ENCODE data around the gene TP53. TPM values are rescaled to one million over a fixed set of nuclear protein-coding genes. Genes with fewer than 3 reads are reported as not detected.

Gene TP53
- total and polyA plus RNA-seq, 3 experiments from 2014 or later: 33.5 to 151 (median 150) TPM

GRCh38 chr17:7632492-7632894, 54.8 kb downstream of the TP53 start:
- CTCF ChIA-PET: interaction anchor here (0.7 to 5.0 kb wide), 4 partner anchors 18 to 58 kb away, joined by 3 to 33 read pairs (median 4); partner anchors contain the start of genes FXR2, TP53 and WRAP53
- no peaks in the 10 kb centered on the region for H3K36me3 ChIP-seq (ENCODE audit: insufficient read depth, low read length)
- POLR2A ChIA-PET: no interaction called here
- H3K9me3 ChIP-seq (ENCODE audit: low read length): no peaks in the 10 kb centered on the region
- H3K9me3 Mint-ChIP-seq: no peaks in the 10 kb centered on the region
- peaks cover 0 to 2% (median 0%) of the 10 kb centered on the region in 3 donors for H3K36me3 Mint-ChIP-seq
- H3K4me1 Mint-ChIP-seq: peaks cover 3 to 5% (median 4%) of the 10 kb centered on the region in 3 donors
- no peaks in the 10 kb centered on the region for H3K27me3 Mint-ChIP-seq
- H3K4me3 ChIP-seq (ENCODE audit: low read length): no peak overlapping the region
- no peaks in the 10 kb centered on the region for H3K4me1 ChIP-seq (ENCODE audit: insufficient read depth, low read length)
- no peak overlapping the region for H3K27ac ChIP-seq (ENCODE audit: low read depth, low read length)
- H3K27me3 ChIP-seq (ENCODE audit: insufficient read depth, low read length, poor library complexity, severe bottlenecking): no peaks in the 10 kb centered on the region
- H3K27ac Mint-ChIP-seq: peak overlapping the region in 1 of 8 donors; percentile 31
- no peak for DNase-seq
- H3K4me3 Mint-ChIP-seq: peak overlapping the region in 1 of 7 donors; percentile 77

- Histone ChIP-seq H3K36me3 (ENCODE audit: insufficient read depth, low read length) (no peaks in the 10 kb centered on the region), H3K27me3 (ENCODE audit: insufficient read depth, low read length, poor library complexity, severe bottlenecking) (no peaks in the 10 kb centered on the region), H3K9me3 (ENCODE audit: low read length) (no peaks in the 10 kb centered on the region), H3K4me1 (ENCODE audit: insufficient read depth, low read length) (peaks cover 5% of the 10 kb centered on the region), H3K27ac (ENCODE audit: low read depth, low read length) (no peak overlapping the region), H3K4me3 (ENCODE audit: low read length) (no peak overlapping the region)
- H3K27ac Mint-ChIP-seq: no peak overlapping the region
- H3K4me3 Mint-ChIP-seq: no peak overlapping the region
- POLR2A ChIA-PET: interaction anchor here (1.1 kb wide), 1 partner anchor 54 kb away, joined by 7 read pairs; no protein-coding TSS in a partner anchor
- no peaks in the 10 kb centered on the region for H3K27me3 Mint-ChIP-seq
- DNase-seq: no peak
- no peaks in the 10 kb centered on the region for H3K9me3 Mint-ChIP-seq
- CTCF ChIA-PET: interaction anchor here (0.7 to 5.0 kb wide), 4 partner anchors 17 to 57 kb away, joined by 3 to 33 read pairs (median 4); partner anchors contain the start of genes FXR2, TP53 and WRAP53
- peaks cover 0 to 4% (median 0%) of the 10 kb centered on the region in 3 donors for H3K36me3 Mint-ChIP-seq
- peaks cover 7 to 13% (median 8%) of the 10 kb centered on the region in 3 donors for H3K4me1 Mint-ChIP-seq
Measured at GRCh38 chr17:7631398-7632380, 55.6 kb downstream of the TP53 start.

DNA sequence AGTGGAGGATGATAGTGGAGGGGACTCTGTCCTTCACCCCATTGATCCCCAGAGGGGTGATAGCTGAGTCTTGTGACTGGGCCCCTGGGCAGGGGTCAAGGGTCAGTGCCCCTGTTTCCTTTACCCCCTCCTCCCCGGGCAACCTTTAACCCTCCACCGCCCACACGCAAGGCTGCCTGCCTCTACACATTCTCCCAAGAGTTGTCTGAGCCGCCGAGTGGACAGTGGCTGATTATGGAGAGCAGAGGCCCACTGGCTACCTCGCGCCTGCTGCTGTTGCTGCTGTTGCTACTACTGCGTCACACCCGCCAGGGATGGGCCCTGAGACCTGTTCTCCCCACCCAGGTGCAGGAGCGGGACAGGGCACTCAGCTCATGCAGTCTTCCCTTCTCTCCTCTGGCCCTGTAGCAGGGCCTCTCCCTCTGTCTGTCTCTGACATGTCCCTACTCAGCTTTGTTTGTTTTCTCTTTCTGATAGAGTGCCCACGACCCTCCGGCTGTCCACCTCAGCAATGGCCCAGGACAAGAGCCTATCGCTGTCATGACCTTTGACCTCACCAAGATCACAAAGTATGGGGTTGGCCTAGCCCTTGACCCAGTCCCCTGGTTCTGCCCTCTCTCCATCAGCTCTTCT, 57.2 kb downstream of the TP53 start, which contains the start of gene SHBG:
Gene SHBG (plus strand): TSS at position 197 of the 633 bp plus-strand sequence. CDS start 38 bp downstream, at position 235.
- POLR2A ChIA-PET: interaction anchor here (1.1 kb wide), 1 partner anchor 56 kb away, joined by 7 read pairs; no protein-coding TSS in a partner anchor
- peak within 1 kb of the TSS in 3 of 7 donors; percentile 26 to 47 (median 44) for H3K4me3 Mint-ChIP-seq
- CTCF ChIA-PET: interaction anchor here (0.9 to 5.0 kb wide), 2 partner anchors 42 to 58 kb away, joined by 3 to 33 read pairs; partner anchors contain the start of genes TP53 and WRAP53

GRCh38 chr17:7627250-7628121, 59.8 kb downstream of the TP53 start, which contains the start of gene SAT2:
SAT2 (minus strand) TSS chr17:7627821; CDS start chr17:7627635, 186 bp downstream.
- H3K4me1 ChIP-seq (ENCODE audit: insufficient read depth, low read length): peaks cover 10% of the 10 kb centered on the region
- peak within 1 kb of the TSS; percentile 90 to 95 (median 93) for H3K4me3 Mint-ChIP-seq
- peak; percentile 80 to 93 (median 82) for DNase-seq
- no peaks in the 10 kb centered on the region for H3K9me3 ChIP-seq (ENCODE audit: low read length)
- no peaks in the 10 kb centered on the region for H3K27me3 Mint-ChIP-seq
- H3K36me3 ChIP-seq (ENCODE audit: insufficient read depth, low read length): no peaks in the 10 kb centered on the region
- ChIA-PET CTCF (interaction anchor here (0.8 to 5.6 kb wide), 7 partner anchors 12 to 60 kb away, joined by 3 to 34 read pairs (median 3); partner anchors contain the start of genes ATP1B2, FXR2, TP53 and WRAP53), POLR2A (interaction anchor here (0.6 to 2.9 kb wide), 13 partner anchors 13 to 711 kb away, joined by 3 to 42 read pairs (median 5); partner anchors contain the start of genes ATP1B2, FXR2, MPDU1 and POLR2A)
- peaks cover 12 to 20% (median 13%) of the 10 kb centered on the region in 3 donors for H3K4me1 Mint-ChIP-seq
- peak within 1 kb of the TSS; percentile 90 for H3K4me3 ChIP-seq (ENCODE audit: low read length)
- H3K36me3 Mint-ChIP-seq: peaks cover 0 to 7% (median 0%) of the 10 kb centered on the region in 3 donors
- no peaks in the 10 kb centered on the region for H3K27me3 ChIP-seq (ENCODE audit: insufficient read depth, low read length, poor library complexity, severe bottlenecking)
- no peaks in the 10 kb centered on the region for H3K9me3 Mint-ChIP-seq
- peak within 1 kb of the TSS; percentile 70 to 97 (median 91) for H3K27ac Mint-ChIP-seq
- peak within 1 kb of the TSS; percentile 69 for H3K27ac ChIP-seq (ENCODE audit: low read depth, low read length)

More for the DNA sequence above, 57.2 kb downstream of the TP53 start, which contains the start of gene SHBG:
- H3K9me3 Mint-ChIP-seq: no peaks in the 10 kb centered on the region
- Histone ChIP-seq H3K27me3 (ENCODE audit: insufficient read depth, low read length, poor library complexity, severe bottlenecking) (no peaks in the 10 kb centered on the region), H3K4me1 (ENCODE audit: insufficient read depth, low read length) (peaks cover 10% of the 10 kb centered on the region), H3K27ac (ENCODE audit: low read depth, low read length) (no peak within 1 kb of the TSS), H3K36me3 (ENCODE audit: insufficient read depth, low read length) (no peaks in the 10 kb centered on the region), H3K9me3 (ENCODE audit: low read length) (no peaks in the 10 kb centered on the region), H3K4me3 (ENCODE audit: low read length) (no peak within 1 kb of the TSS)
- H3K36me3 Mint-ChIP-seq: peaks cover 0 to 7% (median 0%) of the 10 kb centered on the region in 3 donors
- H3K4me1 Mint-ChIP-seq: peaks cover 12 to 20% (median 13%) of the 10 kb centered on the region in 3 donors
- no peaks in the 10 kb centered on the region for H3K27me3 Mint-ChIP-seq
- H3K27ac Mint-ChIP-seq: peak within 1 kb of the TSS in 4 of 8 donors; percentile 12 to 48 (median 30)
- no peak for DNase-seq

DNA sequence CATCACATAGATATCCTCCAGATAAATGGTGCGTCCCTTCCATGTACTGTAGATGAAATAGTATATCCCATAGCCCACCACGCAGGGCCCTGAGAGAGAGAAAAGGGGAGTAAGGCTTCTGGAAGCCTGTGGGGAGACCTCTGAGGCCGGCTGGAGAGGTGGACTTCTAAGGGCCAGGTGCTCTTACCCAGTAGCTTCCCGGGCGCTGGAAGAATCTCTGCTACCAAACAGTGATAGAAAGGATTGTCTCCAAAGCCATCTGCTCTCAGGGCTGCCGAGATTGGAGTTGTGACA, 60.4 kb downstream of the TP53 start:
- no peaks in the 10 kb centered on the region for H3K27me3 Mint-ChIP-seq

GRCh38 chr17:7626307-7626706, 61.0 kb downstream of the TP53 start:
- Mint-ChIP-seq H3K9me3 (no peaks in the 10 kb centered on the region), H3K27me3 (no peaks in the 10 kb centered on the region), H3K36me3 (peaks cover 0 to 7% (median 0%) of the 10 kb centered on the region in 3 donors), H3K4me1 (peaks cover 12 to 20% (median 13%) of the 10 kb centered on the region in 3 donors), H3K27ac (peak overlapping the region in 4 of 8 donors; percentile 68 to 95 (median 90)), H3K4me3 (peak overlapping the region; percentile 90 to 95 (median 93))
- ChIA-PET POLR2A (interaction anchor here (2.4 to 2.9 kb wide), 3 partner anchors 11 to 60 kb away, joined by 13 to 42 read pairs (median 31); partner anchors contain the start of genes FXR2, MPDU1 and TP53), CTCF (interaction anchor here (0.7 to 5.6 kb wide), 3 partner anchors 10 to 193 kb away, joined by 3 to 34 read pairs (median 25); partner anchors contain the start of genes FXR2, TP53 and WRAP53)
- Histone ChIP-seq H3K4me1 (ENCODE audit: insufficient read depth, low read length) (peaks cover 10% of the 10 kb centered on the region), H3K27ac (ENCODE audit: low read depth, low read length) (no peak overlapping the region), H3K9me3 (ENCODE audit: low read length) (no peaks in the 10 kb centered on the region), H3K4me3 (ENCODE audit: low read length) (no peak overlapping the region), H3K36me3 (ENCODE audit: insufficient read depth, low read length) (no peaks in the 10 kb centered on the region), H3K27me3 (ENCODE audit: insufficient read depth, low read length, poor library complexity, severe bottlenecking) (no peaks in the 10 kb centered on the region)
- DNase-seq: no peak

More for the DNA sequence above, 60.4 kb downstream of the TP53 start:
- CTCF ChIA-PET: interaction anchor here (1.4 to 5.6 kb wide), 4 partner anchors 11 to 61 kb away, joined by 3 to 34 read pairs (median 14); partner anchors contain the start of genes FXR2, TP53 and WRAP53
- H3K36me3 Mint-ChIP-seq: peaks cover 0 to 7% (median 0%) of the 10 kb centered on the region in 3 donors
- H3K36me3 ChIP-seq (ENCODE audit: insufficient read depth, low read length): no peaks in the 10 kb centered on the region
- H3K4me1 ChIP-seq (ENCODE audit: insufficient read depth, low read length): peaks cover 10% of the 10 kb centered on the region
- peaks cover 12 to 20% (median 13%) of the 10 kb centered on the region in 3 donors for H3K4me1 Mint-ChIP-seq
- peak overlapping the region; percentile 69 for H3K27ac ChIP-seq (ENCODE audit: low read depth, low read length)
- H3K9me3 Mint-ChIP-seq: no peaks in the 10 kb centered on the region
- peak overlapping the region; percentile 69 to 97 (median 88) for H3K27ac Mint-ChIP-seq
- peak overlapping the region; percentile 90 for H3K4me3 ChIP-seq (ENCODE audit: low read length)
- POLR2A ChIA-PET: interaction anchor here (1.5 to 2.9 kb wide), 7 partner anchors 12 to 143 kb away, joined by 3 to 42 read pairs (median 6); partner anchors contain the start of genes ATP1B2, FXR2, MPDU1 and POLR2A
- no peaks in the 10 kb centered on the region for H3K27me3 ChIP-seq (ENCODE audit: insufficient read depth, low read length, poor library complexity, severe bottlenecking)
- DNase-seq: no peak
- peak overlapping the region; percentile 90 to 95 (median 93) for H3K4me3 Mint-ChIP-seq
- H3K9me3 ChIP-seq (ENCODE audit: low read length): no peaks in the 10 kb centered on the region

All from CD8-positive, alpha-beta memory T cell (primary cell).